ENCODE data around the gene MAP2K7.

The MAP2K7 gene

DNA sequence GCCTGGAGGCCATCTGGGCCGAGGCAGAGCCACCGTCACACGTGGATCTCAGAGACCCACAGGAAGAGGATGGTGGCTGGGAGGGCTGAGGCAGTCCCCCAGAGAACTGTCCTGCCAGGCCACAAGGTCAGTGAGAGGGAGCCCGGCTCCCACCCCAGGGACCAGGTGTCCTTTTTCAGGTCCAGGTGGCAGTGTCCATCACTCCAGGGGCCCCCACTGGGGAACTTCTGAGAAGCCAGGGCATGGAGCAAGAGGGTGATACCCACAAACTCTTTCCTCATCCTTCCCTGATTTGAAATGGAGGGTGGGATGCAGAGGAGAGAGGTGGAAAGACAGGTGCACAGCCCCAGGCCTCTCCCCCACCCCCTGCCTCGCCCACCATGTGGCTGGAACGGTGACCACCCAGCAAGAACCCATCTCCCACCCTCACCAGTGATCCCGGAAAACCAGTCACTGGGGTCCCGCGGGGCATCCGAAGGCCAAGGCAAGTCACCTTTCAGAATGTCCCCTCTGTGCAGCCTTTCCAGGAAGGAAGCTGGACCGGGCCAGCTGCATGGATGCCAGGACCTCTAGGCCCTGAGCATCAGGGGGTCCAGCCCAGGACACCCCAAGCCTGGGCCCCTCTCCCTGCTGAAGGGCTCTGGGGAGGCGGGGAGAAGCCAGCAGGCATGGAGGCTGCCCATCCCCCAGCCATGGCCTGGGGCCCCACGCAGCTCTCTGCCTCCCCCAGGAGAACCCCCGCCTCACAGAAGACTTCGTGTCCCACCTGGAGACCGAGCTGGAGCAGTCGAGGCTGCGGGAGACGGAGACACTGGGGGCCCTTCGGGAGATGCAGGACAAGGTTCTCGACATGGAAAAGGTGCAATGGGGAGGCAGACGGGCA is 43.6 kb upstream of the MAP2K7 start:
- Histone ChIP-seq H3K79me2 (ENCODE audit: insufficient read depth, low read length) (no peaks in the 10 kb centered on the region), H3K27me3 (ENCODE audit: insufficient read depth, low read length, poor library complexity, severe bottlenecking) (no peaks in the 10 kb centered on the region), H3K9ac (ENCODE audit: low read depth, low read length, poor library complexity, severe bottlenecking) (no peak overlapping the region), H3K4me2 (ENCODE audit: low read depth, low read length, poor library complexity, severe bottlenecking) (no peak overlapping the region), H2AFZ (ENCODE audit: low read length) (no peak overlapping the region), H4K20me1 (ENCODE audit: insufficient read depth, low read length, poor library complexity, severe bottlenecking) (no peaks in the 10 kb centered on the region), H3K4me1 (ENCODE audit: insufficient read depth, low read length, poor library complexity, severe bottlenecking) (no peaks in the 10 kb centered on the region), H3K4me3 (ENCODE audit: low read length, poor library complexity, severe bottlenecking) (no peak overlapping the region), H3K9me2 (replicated peaks; ENCODE audit: low read depth, low read length) (no peaks in the 10 kb centered on the region), H3F3A (ENCODE audit: low read depth) (no peaks in the 10 kb centered on the region), H3K36me3 (ENCODE audit: insufficient read depth, low read length) (no peaks in the 10 kb centered on the region), H3K9me3 (ENCODE audit: insufficient read depth, low read depth, low read length) (no peaks in the 10 kb centered on the region)
- TF ChIP-seq, protein P1, sequence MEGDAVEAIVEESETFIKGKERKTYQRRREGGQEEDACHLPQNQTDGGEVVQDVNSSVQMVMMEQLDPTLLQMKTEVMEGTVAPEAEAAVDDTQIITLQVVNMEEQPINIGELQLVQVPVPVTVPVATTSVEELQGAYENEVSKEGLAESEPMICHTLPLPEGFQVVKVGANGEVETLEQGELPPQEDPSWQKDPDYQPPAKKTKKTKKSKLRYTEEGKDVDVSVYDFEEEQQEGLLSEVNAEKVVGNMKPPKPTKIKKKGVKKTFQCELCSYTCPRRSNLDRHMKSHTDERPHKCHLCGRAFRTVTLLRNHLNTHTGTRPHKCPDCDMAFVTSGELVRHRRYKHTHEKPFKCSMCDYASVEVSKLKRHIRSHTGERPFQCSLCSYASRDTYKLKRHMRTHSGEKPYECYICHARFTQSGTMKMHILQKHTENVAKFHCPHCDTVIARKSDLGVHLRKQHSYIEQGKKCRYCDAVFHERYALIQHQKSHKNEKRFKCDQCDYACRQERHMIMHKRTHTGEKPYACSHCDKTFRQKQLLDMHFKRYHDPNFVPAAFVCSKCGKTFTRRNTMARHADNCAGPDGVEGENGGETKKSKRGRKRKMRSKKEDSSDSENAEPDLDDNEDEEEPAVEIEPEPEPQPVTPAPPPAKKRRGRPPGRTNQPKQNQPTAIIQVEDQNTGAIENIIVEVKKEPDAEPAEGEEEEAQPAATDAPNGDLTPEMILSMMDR (conservative IDR thresholded peaks at IDR 0.05; ENCODE audit: low read length) = no peak
- no peak for TF ChIP-seq EZH2phosphoT487 (IDR thresholded peaks at IDR 0.05; ENCODE audit: borderline replicate concordance)

DNA sequence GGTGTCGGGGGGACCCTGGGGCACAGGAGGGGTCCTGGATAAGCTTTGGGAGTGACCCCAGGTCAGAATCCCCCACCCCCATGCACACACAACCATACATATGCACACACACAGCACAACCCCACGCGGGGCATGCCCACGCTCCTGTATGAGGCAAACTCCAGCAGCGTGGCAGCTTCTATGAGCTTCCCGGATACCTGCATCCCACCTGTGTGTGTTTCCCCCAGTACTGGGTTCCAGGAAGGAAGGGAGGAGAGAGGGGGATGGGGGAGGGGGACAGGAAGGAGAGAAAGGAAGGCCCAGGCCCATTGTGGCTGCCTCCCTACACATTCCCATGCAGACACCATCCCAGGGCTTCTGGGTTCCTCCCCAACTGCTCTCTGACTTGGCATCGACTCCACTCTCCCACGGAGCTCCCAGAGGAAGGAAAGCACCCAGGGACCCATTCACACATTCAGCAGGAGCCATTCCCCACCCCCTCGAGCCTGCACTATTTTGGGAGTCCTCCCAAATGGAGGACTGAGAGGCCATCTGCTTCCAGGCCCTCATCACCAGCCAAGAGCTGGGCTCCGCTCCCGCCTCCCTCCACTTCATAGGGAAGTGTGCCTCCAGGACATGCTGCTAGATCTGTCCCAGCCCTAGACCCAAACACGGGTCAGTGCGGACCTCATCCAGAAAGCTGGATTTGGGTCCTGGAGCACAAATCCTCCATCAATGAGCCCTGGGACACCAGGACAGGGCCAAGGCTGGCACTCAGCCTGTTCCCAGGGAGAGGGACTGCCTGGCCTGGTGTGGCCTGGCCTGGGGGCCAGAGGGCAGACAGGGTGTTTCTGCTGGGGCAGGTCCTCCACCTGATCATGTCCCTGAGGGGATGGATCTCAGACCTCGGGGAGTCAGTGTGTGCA is 42.7 kb upstream of the MAP2K7 start:
- no peak overlapping the region for H3K9ac ChIP-seq (ENCODE audit: low read depth, low read length, poor library complexity, severe bottlenecking)
- no peaks in the 10 kb centered on the region for H3K4me1 ChIP-seq (ENCODE audit: insufficient read depth, low read length, poor library complexity, severe bottlenecking)
- H3K4me2 ChIP-seq (ENCODE audit: low read depth, low read length, poor library complexity, severe bottlenecking) = no peak overlapping the region
- H3K9me2 ChIP-seq (replicated peaks; ENCODE audit: low read depth, low read length) = no peaks in the 10 kb centered on the region
- H3K36me3 ChIP-seq (ENCODE audit: insufficient read depth, low read length) = no peaks in the 10 kb centered on the region
- no peak overlapping the region for H2AFZ ChIP-seq (ENCODE audit: low read length)
- H4K20me1 ChIP-seq (ENCODE audit: insufficient read depth, low read length, poor library complexity, severe bottlenecking) = no peaks in the 10 kb centered on the region
- no peaks in the 10 kb centered on the region for H3K27me3 ChIP-seq (ENCODE audit: insufficient read depth, low read length, poor library complexity, severe bottlenecking)
- H3K9me3 ChIP-seq (ENCODE audit: insufficient read depth, low read depth, low read length) = no peaks in the 10 kb centered on the region
- no peaks in the 10 kb centered on the region for H3F3A ChIP-seq (ENCODE audit: low read depth)
- no peak overlapping the region for H3K4me3 ChIP-seq (ENCODE audit: low read length, poor library complexity, severe bottlenecking)
- TF ChIP-seq EZH2phosphoT487 (IDR thresholded peaks at IDR 0.05; ENCODE audit: borderline replicate concordance) = no peak
- TF ChIP-seq, protein P1 (conservative IDR thresholded peaks at IDR 0.05; ENCODE audit: low read length) = no peak
- H3K79me2 ChIP-seq (ENCODE audit: insufficient read depth, low read length) = no peaks in the 10 kb centered on the region

DNA sequence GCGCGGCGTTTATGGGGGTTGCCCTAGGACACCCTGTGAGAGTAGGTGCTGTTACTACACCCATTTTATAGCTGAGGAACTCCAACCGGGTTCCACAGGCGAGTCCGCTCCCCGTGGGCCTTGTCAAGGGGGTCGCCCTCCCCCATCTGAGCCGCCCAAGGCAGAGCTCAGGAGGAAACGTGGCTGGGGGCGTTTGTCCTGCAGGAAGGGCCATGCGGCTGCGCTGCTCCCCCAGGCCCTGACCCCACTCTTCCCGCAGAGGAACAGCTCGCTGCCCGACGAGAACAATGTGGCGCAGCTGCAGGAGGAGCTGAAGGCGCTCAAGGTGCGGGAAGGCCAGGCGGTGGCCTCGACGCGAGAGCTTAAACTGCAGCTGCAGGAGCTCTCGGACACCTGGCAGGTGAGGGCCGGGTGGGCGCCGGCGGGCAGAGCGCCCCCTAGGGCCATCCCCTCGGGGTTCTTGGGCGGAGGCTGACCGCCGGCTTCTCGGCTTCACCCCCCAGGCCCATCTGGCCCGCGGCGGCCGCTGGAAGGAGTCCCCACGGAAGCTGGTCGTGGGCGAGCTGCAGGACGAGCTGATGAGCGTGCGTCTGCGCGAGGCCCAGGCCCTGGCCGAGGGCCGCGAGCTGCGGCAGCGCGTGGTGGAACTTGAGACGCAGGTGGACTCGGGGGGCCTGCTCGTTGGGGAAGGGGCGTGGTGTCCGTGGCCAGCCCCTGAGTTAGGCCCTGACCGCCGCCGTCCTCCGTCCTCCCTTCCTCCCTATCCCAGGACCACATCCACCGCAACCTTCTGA is 41.9 kb upstream of the MAP2K7 start:
- Histone ChIP-seq H3K9me3 (ENCODE audit: insufficient read depth, low read depth, low read length) (no peaks in the 10 kb centered on the region), H3K9ac (ENCODE audit: low read depth, low read length, poor library complexity, severe bottlenecking) (no peak overlapping the region), H3K9me2 (replicated peaks; ENCODE audit: low read depth, low read length) (no peaks in the 10 kb centered on the region), H3K4me2 (ENCODE audit: low read depth, low read length, poor library complexity, severe bottlenecking) (no peak overlapping the region), H3K36me3 (ENCODE audit: insufficient read depth, low read length) (no peaks in the 10 kb centered on the region), H3K4me3 (ENCODE audit: low read length, poor library complexity, severe bottlenecking) (no peak overlapping the region), H3K27me3 (ENCODE audit: insufficient read depth, low read length, poor library complexity, severe bottlenecking) (no peaks in the 10 kb centered on the region), H2AFZ (ENCODE audit: low read length) (no peak overlapping the region), H3K4me1 (ENCODE audit: insufficient read depth, low read length, poor library complexity, severe bottlenecking) (no peaks in the 10 kb centered on the region), H3K79me2 (ENCODE audit: insufficient read depth, low read length) (no peaks in the 10 kb centered on the region), H4K20me1 (ENCODE audit: insufficient read depth, low read length, poor library complexity, severe bottlenecking) (no peaks in the 10 kb centered on the region), H3F3A (ENCODE audit: low read depth) (no peaks in the 10 kb centered on the region)
- TF ChIP-seq EZH2phosphoT487 (IDR thresholded peaks at IDR 0.05; ENCODE audit: borderline replicate concordance) = no peak
- TF ChIP-seq, protein P1 (conservative IDR thresholded peaks at IDR 0.05; ENCODE audit: low read length) = no peak

Data from Loucy (cell line).